IPS-20b (cell line): ENCODE measurements around the gene SVIL.
A peak's percentile ranks its signal among the peaks of the same experiment; 100 is the strongest.

Source experiments
- H3K27ac ChIP-seq: one replicate; pipeline ENCODE4 v1.5.1; 2013; ENCODE audit warnings: low read length
- H3K27me3 ChIP-seq: 2 replicates; pipeline ENCODE4 v1.6.1; 2013; ENCODE audit warnings: mild to moderate bottlenecking, low read length, inconsistent platforms; ENCODE audit not compliant: insufficient read depth
- H3K36me3 ChIP-seq: 2 replicates; pipeline ENCODE4 v1.6.1; 2013; ENCODE audit warnings: low read depth, mild to moderate bottlenecking, inconsistent platforms, low read length, moderate library complexity; ENCODE audit not compliant: insufficient read depth
- H3K4me1 ChIP-seq: 2 replicates; pipeline ENCODE4 v1.6.1; 2013; ENCODE audit warnings: mild to moderate bottlenecking, control low read depth, inconsistent platforms, low read length, moderate library complexity; ENCODE audit not compliant: insufficient read depth
- H3K4me3 ChIP-seq: 2 replicates; pipeline ENCODE4 v1.5.1; 2013; ENCODE audit warnings: mild to moderate bottlenecking, low read length, inconsistent platforms
- H3K9ac ChIP-seq: 2 replicates; pipeline ENCODE4 v1.6.1; 2013; ENCODE audit warnings: low read depth, mild to moderate bottlenecking, inconsistent platforms, low read length, moderate library complexity
- H3K9me3 ChIP-seq: 2 replicates; pipeline ENCODE4 v1.6.1; 2013; ENCODE audit warnings: mild to moderate bottlenecking, low read depth, low read length, inconsistent platforms; ENCODE audit not compliant: insufficient read depth

SVIL gene

GRCh38 chr10:29412485-29412884, 222.3 kb downstream of the SVIL start:
- no peaks in the 10 kb centered on the region for H3K27me3 ChIP-seq
- no peak overlapping the region for H3K9ac ChIP-seq
- H3K4me1 ChIP-seq = no peaks in the 10 kb centered on the region; the same call in 1 of the 2 replicates
- no peak overlapping the region for H3K4me3 ChIP-seq
- no peaks in the 10 kb centered on the region for H3K36me3 ChIP-seq
- peaks cover 21% of the 10 kb centered on the region for H3K9me3 ChIP-seq
- no peak overlapping the region for H3K27ac ChIP-seq

- Histone ChIP-seq H3K9me3 (peaks cover 28% of the 10 kb centered on the region), H3K27me3 (no peaks in the 10 kb centered on the region), H3K27ac (no peak overlapping the region), H3K4me1 (no peaks in the 10 kb centered on the region; the same call in 1 of the 2 replicates), H3K9ac (no peak overlapping the region), H3K36me3 (no peaks in the 10 kb centered on the region), H3K4me3 (no peak overlapping the region)
These were observed 223.0 kb downstream of the SVIL start for GRCh38 chr10:29411666-29412315.

DNA sequence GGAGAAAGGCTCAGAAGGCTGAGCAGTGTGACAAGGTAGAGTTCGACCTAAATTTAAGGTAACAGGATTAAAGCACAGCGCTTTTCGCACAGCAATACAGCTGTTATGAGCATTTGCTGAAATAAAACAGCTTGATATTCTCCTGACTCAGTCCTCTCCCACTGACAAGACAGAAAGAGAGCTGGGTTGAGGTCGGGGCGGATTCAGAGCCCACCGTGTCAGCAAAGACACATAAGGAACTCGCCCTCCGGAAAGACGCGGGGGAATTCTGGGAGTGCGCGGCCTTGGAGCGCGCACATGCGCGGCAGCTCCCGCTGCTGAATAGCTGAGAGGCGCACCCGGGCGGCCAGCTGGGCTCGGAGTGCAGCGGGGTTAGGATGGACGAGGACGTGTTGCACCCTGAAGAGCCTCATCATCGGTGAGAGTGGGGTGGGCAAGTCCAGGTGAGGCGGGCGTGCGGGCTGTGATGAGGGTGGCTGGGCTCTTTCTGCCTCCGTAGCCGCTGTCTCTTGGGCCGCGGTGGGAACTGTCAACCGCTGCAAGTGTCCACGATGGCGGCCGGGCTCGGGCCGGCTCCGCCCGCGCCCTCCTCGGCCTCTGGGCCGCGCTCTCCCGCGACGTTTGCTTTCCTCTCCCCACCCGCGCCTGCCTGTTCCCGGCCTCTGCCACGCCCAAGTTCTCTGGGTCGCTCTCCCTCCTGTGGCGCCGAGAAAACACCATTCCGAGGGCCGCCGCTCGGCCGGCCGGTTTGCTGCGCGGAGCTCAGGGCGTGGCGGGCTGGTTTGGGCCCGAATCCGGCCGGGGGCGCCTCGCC, 225.3 kb downstream of the SVIL start:
- Histone ChIP-seq H3K4me3 (peak overlapping the region; percentile 59), H3K4me1 (no peaks in the 10 kb centered on the region; the same call in 1 of the 2 replicates), H3K27ac (no peak overlapping the region), H3K9ac (no peak overlapping the region), H3K27me3 (no peaks in the 10 kb centered on the region), H3K9me3 (peaks cover 43% of the 10 kb centered on the region), H3K36me3 (no peaks in the 10 kb centered on the region)

GRCh38 chr10:29408847-29409240, 225.9 kb downstream of the SVIL start:
- Histone ChIP-seq H3K9me3 (peaks cover 44% of the 10 kb centered on the region), H3K27ac (no peak overlapping the region), H3K36me3 (no peaks in the 10 kb centered on the region), H3K9ac (no peak overlapping the region), H3K4me1 (no peaks in the 10 kb centered on the region; the same call in 1 of the 2 replicates), H3K4me3 (peak overlapping the region; percentile 59; the same call in 1 of the 2 replicates), H3K27me3 (no peaks in the 10 kb centered on the region)
